ENCODE measurements around the gene ENTR1. TPM values are rescaled to one million over a fixed set of nuclear protein-coding genes. Genes with fewer than 3 reads are reported as not detected.

Gene ENTR1
- total and polyA plus RNA-seq, 2 of the 4 experiments (the other 2 are of a cell fraction), result 14.5 to 37.3 TPM

- Histone ChIP-seq H3K9ac (ENCODE audit: low read depth, low read length) (no peak overlapping the region), H3K36me3 (ENCODE audit: control insufficient read depth, insufficient read depth, low read length) (peaks cover 72% of the 10 kb centered on the region), H3K4me2 (ENCODE audit: low read depth, low read length) (no peak overlapping the region), H3K4me1 (ENCODE audit: control insufficient read depth, insufficient read depth, low read length) (no peaks in the 10 kb centered on the region), H3K9me3 (ENCODE audit: control insufficient read depth, insufficient read depth, low read length) (no peaks in the 10 kb centered on the region), H3K4ac (ENCODE audit: low read depth, low read length) (no peak overlapping the region), H3K18ac (ENCODE audit: low read depth, low read length) (no peak overlapping the region), H3K9me1 (ENCODE audit: insufficient read depth, low read length) (no peaks in the 10 kb centered on the region), H2BK5ac (ENCODE audit: low read depth, low read length, poor library complexity, severe bottlenecking) (no peak overlapping the region), H2BK20ac (ENCODE audit: low read depth, low read length) (no peak overlapping the region), H3K14ac (replicated peaks; ENCODE audit: low read depth, low read length) (no peak overlapping the region), H2AK9ac (replicated peaks; ENCODE audit: low read depth, low read length, poor library complexity) (no peak overlapping the region), H4K20me1 (ENCODE audit: insufficient read depth, low read length) (no peaks in the 10 kb centered on the region), H2BK120ac (ENCODE audit: low read depth, low read length) (no peak overlapping the region), H3K4me3 (ENCODE audit: insufficient read depth, low read depth, low read length) (no peak overlapping the region), H3K23ac (ENCODE audit: low read depth, low read length) (no peak overlapping the region), H3K79me1 (ENCODE audit: low read depth in 1 of 2, low read length in 2 of 2) (no peaks in the 10 kb centered on the region; a peak in 1 of 4 replicates), H2AK5ac (ENCODE audit: low read depth, low read length) (no peak overlapping the region), H3K27ac (ENCODE audit: insufficient read depth, low read length) (no peak overlapping the region), H4K5ac (ENCODE audit: low read depth, low read length) (no peak overlapping the region), H2AFZ (replicated peaks; ENCODE audit: low read length, poor library complexity) (no peak overlapping the region), H4K91ac (ENCODE audit: insufficient read depth, low read depth, low read length) (no peak overlapping the region), H3K56ac (ENCODE audit: extremely low read depth, insufficient read depth, low read length) (no peak overlapping the region), H3K27me3 (ENCODE audit: control insufficient read depth, insufficient read depth, low read length) (no peaks in the 10 kb centered on the region), H4K8ac (ENCODE audit: low read depth in 2 of 2, low read length in 2 of 2) (no peak overlapping the region), H2BK15ac (ENCODE audit: low read depth, low read length) (no peak overlapping the region)
- CTCF ChIA-PET, result no interaction called here
- WGBS, 2 experiments (ENCODE audit: extremely low coverage in 2 of 2, insufficient read length in 1 of 2), result no CpG with 5 or more reads among the region's 20 CpGs
- dilution Hi-C loops (cut with HindIII; ENCODE audit: low sequenced_read_pairs, unreplicated experiment) (no loop called here), in situ Hi-C loops (cut with MboI; ENCODE audit: low sequenced_read_pairs) (no loop called here), intact Hi-C loops (cut with micrococcal nuclease) (no loop called here)
- BruUV-seq (replicated peaks), result no TSS peak
- POLR2A ChIA-PET (ENCODE audit: unreplicated experiment), result no interaction called here
- TF ChIP-seq MXI1 (IDR thresholded peaks at IDR 0.05; ENCODE audit: borderline replicate concordance, low read depth, low read length), result no peak
- TF ChIP-seq RFX5 (IDR thresholded peaks at IDR 0.05; ENCODE audit: low read depth, low read length), result no peak
- TF ChIP-seq CHD1 (IDR thresholded peaks at IDR 0.05; ENCODE audit: low read depth, low read length), result no peak
- no peak for TF ChIP-seq MAZ (IDR thresholded peaks at IDR 0.05; ENCODE audit: borderline replicate concordance, low read depth, low read length)
- ATAC-seq (ENCODE audit: low read depth) (no peak), DNase-seq (no peak)
These were observed 27.0 kb downstream of the ENTR1 start for GRCh38 chr9:136383436-136383835.

All from IMR-90 (cell line).